ENCODE results near the gene CASK.

Gene CASK, protein sequence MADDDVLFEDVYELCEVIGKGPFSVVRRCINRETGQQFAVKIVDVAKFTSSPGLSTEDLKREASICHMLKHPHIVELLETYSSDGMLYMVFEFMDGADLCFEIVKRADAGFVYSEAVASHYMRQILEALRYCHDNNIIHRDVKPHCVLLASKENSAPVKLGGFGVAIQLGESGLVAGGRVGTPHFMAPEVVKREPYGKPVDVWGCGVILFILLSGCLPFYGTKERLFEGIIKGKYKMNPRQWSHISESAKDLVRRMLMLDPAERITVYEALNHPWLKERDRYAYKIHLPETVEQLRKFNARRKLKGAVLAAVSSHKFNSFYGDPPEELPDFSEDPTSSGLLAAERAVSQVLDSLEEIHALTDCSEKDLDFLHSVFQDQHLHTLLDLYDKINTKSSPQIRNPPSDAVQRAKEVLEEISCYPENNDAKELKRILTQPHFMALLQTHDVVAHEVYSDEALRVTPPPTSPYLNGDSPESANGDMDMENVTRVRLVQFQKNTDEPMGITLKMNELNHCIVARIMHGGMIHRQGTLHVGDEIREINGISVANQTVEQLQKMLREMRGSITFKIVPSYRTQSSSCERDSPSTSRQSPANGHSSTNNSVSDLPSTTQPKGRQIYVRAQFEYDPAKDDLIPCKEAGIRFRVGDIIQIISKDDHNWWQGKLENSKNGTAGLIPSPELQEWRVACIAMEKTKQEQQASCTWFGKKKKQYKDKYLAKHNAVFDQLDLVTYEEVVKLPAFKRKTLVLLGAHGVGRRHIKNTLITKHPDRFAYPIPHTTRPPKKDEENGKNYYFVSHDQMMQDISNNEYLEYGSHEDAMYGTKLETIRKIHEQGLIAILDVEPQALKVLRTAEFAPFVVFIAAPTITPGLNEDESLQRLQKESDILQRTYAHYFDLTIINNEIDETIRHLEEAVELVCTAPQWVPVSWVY

GRCh38 chrX:41923211-41923977, at the start of gene CASK:
CASK (minus strand) TSS chrX:41923554; CDS start chrX:41922988, 566 bp downstream.
- peak; percentile 82 to 83 for DNase-seq (ENCODE audit: low read depth in 2 of 2)

DNA sequence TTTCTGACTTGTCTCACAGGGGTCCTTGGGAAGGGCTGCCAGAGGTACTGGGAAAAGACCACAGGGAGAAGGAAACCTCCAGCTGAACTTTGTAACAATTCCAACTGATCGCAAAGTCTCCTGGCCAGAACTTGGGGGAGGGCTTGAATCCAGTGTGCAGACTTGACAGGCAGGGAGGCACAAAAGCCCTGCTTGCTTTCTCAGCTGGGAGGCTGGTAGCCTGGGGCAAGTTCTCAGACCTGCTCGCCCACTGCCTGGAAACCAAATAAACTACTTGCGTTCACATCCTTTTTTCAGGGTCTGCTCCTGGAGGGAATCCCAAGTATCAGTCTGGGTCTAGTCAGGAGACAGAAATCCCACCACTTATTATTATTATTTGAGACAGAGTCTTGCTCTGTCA, 48.0 kb upstream of the CASK start:
- DNase-seq (ENCODE audit: low read depth in 2 of 2) = no peak

- DNase-seq (ENCODE audit: low read depth in 2 of 2) = no peak
Measured at GRCh38 chrX:41970419-41970818, 47.1 kb upstream of the CASK start.

DNA sequence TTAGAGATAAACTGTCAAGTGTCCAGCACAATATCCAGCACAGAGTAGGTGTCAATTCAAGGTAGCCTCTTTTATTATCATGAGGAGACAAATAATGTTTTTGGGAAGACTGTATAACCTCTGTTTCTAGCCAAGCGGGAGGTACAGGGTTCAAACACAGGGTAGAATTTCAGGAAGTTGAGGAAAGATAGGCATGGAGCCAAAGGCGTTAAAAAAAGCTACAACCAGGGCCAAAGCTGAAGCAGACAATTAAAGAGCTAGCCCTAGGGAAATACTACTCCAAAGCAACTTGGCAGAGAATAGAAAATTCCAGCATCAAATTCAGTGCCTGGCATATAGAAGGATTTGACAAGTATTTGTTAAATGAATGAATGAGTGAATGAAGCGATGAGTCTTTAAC, 40.0 kb upstream of the CASK start:
- DNase-seq (ENCODE audit: low read depth in 2 of 2) = no peak

- DNase-seq (ENCODE audit: low read depth in 2 of 2) = no peak
Measured at GRCh38 chrX:41960142-41960541, 36.8 kb upstream of the CASK start.

- DNase-seq (ENCODE audit: low read depth in 2 of 2) = no peak
Measured at GRCh38 chrX:41958861-41959260, 35.5 kb upstream of the CASK start.

DNA sequence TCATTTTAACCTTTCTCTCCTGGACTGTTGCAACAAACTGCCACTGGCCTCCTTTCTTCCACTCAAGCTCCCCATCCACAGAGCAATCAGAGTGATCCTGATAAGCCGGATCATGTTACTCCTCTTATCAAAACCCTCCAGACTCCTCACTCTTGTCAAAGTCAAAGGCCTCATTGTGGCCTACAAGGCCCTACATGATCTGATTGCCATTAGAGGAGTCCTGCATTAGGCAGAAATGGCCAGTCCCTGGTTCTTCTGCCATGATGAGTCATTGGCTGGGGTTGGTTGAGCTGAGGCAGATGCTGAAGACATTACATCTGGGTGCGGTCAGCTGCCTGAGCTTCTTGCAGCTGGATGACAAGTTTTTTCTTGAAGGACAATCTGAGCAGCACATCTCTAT, 32.7 kb upstream of the CASK start:
- no peak for DNase-seq (ENCODE audit: low read depth in 2 of 2)

DNA sequence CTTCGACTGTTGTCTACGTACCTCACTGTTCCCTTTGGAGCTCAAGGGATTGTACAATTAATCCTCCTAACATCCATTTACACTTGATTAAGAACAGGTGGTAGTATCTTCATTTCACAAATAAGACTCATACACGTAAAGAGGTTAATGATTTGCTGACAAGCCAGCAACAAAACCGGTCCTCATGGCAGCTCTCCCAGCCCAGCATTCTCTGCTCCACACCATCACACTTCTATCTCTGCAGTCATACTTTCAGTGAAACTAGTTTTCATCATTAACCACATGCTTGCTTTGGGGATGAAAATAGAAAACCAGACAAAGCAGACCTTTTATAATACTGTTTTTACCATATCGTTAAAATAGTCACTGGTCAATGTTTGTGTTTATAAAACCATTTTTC, 28.7 kb upstream of the CASK start:
- DNase-seq (ENCODE audit: low read depth in 2 of 2) = no peak

- DNase-seq (ENCODE audit: low read depth in 2 of 2) = no peak
Measured at GRCh38 chrX:41946989-41947612, 23.7 kb upstream of the CASK start.

DNA sequence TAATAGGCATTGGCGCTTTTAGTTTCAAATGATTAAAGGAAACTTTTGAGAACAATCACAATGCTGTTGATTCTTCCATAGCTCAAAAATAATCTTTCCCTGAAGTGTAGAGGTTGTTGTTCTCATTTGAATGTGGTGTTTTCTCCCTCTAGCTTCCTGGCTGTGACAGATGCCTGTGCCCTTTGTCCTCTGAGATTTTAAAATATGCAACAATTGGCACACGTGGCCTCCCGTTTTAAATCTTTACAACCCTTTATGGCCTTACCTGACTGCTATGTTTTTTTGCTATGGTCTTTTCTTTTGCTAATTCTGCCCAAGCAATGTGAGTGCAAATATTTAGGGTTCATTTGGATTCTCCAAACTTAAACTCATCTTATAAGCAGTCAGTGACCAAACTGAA, 22.9 kb upstream of the CASK start:
- DNase-seq (ENCODE audit: low read depth in 2 of 2) = no peak

DNA sequence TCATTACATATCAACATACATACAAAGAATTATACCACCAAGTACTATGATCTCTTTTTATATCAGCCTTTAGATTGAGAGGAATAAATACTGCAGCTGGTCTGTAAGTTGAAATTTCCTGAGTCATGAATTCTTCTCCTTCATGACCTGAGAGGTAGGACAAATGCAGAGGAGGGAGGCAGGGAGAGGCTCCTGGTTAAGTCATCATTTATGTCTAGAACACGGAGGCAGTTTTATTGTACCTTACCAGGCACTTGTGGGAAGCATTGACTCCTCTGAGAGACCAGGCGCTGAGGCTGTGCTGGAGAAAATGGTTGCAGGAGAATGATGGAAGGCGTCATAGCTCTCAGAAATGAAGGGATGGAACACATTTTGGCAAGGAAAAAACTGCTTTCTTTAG, 12.5 kb upstream of the CASK start:
- no peak for DNase-seq (ENCODE audit: low read depth in 2 of 2)

DNA sequence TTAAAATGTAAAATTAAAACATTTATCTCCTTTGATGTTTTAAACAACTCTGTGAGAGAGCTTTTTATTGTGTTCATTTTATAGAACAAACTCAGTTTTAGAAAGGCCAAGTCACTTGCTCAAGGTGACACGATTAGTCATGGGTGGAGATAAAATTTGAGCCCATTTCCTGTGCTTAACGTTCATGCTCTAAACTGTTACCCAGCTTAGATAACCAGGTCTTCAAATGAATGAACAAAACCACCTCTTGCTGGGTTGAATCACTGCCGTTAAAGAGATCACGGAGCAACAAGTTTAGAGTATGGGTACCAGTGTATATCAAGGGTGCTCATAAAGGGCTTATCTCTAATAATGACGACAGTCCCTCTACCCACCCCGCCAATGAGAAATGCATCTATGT, 10.2 kb upstream of the CASK start:
- no peak for DNase-seq (ENCODE audit: low read depth in 2 of 2)

- no peak for DNase-seq (ENCODE audit: low read depth in 2 of 2)
Measured at GRCh38 chrX:41932885-41933284, 9.5 kb upstream of the CASK start.

GRCh38 chrX:41931591-41931990, 8.2 kb upstream of the CASK start:
- no peak for DNase-seq (ENCODE audit: low read depth in 2 of 2)

- peak in 1 of 2 donors; percentile 11 for DNase-seq (ENCODE audit: low read depth in 2 of 2)
Measured at GRCh38 chrX:41923978-41924683, 777 bp upstream of the CASK start.

- peak in 1 of 2 donors; percentile 15 for DNase-seq (ENCODE audit: low read depth in 2 of 2)
Measured at GRCh38 chrX:41922431-41923151, 763 bp downstream of the CASK start.

GRCh38 chrX:41921492-41922430, 1.6 kb downstream of the CASK start:
- DNase-seq (ENCODE audit: low read depth in 2 of 2) = no peak

- DNase-seq (ENCODE audit: low read depth in 2 of 2) = no peak
Measured at GRCh38 chrX:41919870-41920269, 3.5 kb downstream of the CASK start.

- DNase-seq (ENCODE audit: low read depth in 2 of 2) = no peak
Measured at GRCh38 chrX:41917517-41917916, 5.8 kb downstream of the CASK start.
